GM19328 (cell line): Measurements from ENCODE around the gene CITED1.
"Not testable (repeated sequence)": the region's sequence is repeated elsewhere in the genome, so short reads cannot be mapped to it uniquely, and the experiment has no call there.

Experiments
- ATAC-seq: cut with Tn5 transposase; IDR thresholded peaks from one replicate; pipeline ENCODE4 v1.9.1; 2021; ENCODE audit warnings: mild to moderate bottlenecking, moderate library complexity; ENCODE audit not compliant: unreplicated experiment

Gene CITED1, protein sequence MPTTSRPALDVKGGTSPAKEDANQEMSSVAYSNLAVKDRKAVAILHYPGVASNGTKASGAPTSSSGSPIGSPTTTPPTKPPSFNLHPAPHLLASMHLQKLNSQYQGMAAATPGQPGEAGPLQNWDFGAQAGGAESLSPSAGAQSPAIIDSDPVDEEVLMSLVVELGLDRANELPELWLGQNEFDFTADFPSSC

DNA sequence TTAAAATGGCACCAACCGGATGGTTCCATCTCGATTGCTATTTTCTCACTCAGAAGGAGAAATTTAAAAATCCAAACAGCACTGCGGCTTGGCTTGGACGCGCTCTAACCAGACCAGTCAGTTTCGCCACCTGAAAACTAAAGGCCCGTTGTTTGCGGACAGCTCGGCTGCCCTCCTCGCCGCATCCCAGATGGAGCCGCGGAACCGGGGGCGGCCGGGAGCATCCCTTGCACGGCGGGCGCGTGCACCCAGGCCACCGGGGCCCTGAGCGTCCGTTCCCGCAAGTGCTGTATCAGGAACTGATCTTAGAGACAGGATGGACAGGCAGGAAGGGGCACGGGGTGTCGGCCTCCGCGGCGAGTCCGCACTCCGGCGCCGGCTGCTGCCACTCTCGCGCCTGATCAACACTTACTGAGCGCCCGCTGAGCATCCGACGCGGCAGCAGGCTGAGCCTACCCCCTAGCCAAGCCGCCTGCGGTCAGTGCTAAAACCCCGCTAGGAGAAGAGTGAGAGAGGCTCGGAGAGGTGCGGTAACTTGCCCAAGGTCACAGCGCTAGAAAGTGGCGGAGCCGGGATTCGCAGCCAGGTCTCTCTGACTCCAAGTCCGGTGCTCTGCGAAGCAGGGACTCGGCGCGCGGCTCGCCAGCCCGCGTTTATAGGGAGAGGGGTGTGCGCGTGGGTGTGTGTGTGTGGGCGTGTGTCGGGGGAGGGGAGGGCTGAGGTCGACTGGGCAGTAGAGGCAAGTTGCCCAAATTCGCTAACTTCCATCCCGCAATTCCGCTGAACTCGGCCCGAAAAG lies at the start of gene CITED1:
Gene CITED1, minus strand, starts transcription at position 629 of the 799 bp plus-strand sequence. CDS start 3,045 bp downstream, outside the sequence.
- ATAC-seq: no peak

DNA sequence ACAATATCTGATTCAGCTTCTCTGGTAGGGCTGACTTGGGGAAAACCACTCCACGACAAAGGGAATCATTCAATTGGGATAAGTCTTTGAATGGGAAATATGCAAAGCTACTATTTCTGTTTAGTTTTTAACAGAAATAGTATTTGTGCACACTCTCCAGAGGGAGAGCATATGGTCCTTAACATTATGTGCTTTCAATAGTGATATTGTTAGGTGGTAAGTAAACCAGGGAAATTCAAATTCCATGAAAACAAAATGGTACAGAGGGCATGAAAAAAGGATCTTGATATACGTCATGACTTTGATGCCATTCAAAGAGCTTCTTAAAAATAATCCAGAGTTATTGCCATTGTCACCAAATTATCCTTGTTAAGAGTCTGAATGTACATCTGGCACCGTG lies 47.1 kb upstream of the CITED1 start:
- no peak for ATAC-seq

DNA sequence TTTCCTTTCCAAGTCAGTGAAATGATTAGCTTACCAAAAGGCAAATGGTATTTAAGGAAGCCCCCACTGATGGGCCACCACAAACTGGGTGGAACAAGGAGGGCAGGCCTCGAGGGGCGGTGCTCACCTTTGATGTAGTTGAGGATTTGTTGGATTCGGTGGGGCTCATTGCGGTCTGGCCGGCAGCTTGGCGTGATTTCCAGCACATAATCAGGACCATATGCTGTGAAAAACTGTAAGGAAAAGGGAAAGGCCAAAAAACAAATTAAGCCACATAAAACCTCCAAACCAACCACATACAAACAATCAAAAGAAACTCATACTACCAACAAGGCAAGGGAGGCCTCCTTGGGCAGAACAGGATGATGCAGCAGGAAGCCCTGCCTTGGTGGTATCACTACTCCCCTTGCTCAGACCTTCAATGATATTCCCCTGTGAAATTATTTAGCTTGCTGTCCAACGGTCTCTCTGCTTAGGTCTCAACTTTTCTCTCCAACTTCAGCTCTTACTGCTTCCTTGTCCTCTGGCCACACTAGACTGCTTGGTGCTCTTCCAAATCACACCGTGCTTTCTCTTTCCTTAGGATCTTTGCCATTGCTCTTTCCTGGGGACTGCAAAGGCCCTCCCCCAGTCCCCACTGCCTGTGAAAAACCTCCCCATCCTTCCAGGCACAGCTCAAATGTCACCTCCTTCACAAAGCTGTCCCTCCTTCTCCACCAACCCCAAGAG lies 46.1 kb upstream of the CITED1 start:
- no peak for ATAC-seq

DNA sequence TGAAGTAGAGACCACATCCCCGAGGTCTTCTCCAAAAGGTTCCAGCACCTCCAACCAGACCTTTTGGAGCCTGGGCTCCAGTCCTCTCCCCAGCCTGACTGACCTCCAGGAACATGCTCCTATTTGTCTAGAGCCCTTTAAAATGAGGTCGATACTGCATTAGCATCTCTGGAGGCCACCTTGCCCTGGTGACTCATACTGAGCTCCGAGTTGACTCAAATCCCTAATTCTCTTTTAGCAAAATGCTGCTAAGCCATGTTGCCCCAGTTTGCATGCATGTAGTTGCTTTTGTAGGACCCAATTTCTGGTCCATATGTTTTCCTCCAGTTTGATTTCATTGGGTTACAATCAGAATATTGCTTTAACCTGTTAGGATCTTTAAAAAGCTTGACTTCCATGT lies 43.5 kb upstream of the CITED1 start:
- ATAC-seq: peak; percentile 84

DNA sequence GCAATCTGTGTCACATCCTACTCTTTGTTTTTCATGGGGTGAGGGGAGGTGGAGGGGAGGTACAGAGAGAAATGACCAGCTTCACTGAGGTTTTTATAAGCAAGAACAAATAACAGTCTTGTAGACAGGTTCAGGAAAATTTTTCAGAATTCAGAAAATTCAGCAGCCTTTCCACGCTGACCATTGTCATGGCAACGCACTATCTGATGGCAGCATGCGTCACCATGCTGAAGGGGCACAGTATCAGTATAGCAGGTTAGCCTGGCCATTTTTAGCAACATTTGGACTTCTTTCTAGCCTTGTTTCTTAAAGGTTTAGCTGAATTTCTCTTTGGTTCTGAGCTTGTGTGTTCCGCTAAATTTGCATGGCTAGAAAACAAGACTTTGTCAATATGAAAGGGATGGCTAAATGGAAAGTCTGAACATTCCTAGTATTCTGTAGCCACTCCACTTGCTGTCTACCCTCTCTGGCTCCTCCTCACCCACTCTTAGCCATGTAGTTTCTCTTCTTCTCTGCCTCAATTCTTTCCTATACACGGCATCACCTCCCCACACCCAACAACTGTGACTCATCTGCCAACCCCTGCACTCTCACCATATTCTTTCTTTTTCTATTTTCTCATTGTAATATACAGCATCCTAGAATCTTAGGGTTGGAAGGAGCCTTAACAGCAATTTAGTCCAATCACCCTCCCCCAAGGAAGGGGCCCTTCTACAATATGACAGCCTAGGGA lies 42.7 kb upstream of the CITED1 start:
- no peak for ATAC-seq

DNA sequence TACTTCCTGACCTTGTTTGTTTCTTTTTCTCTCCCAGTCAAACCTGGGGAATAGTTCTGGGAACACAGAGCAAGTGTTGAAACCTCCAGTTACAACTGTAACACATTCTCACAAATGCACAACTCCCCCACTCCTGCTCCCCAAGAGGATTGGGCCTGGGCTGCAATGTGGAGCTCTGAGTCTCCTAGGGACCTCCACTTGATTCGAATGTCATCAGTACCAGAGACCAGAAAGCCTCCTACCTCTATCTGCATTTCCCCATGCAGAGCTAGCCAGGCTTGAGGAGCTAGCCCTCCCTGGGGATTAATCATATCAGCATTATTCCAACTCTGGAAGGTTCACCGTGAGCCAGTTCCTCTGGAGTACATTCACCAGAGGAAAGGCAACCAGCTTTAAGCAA lies 41.7 kb upstream of the CITED1 start:
- ATAC-seq: no peak

DNA sequence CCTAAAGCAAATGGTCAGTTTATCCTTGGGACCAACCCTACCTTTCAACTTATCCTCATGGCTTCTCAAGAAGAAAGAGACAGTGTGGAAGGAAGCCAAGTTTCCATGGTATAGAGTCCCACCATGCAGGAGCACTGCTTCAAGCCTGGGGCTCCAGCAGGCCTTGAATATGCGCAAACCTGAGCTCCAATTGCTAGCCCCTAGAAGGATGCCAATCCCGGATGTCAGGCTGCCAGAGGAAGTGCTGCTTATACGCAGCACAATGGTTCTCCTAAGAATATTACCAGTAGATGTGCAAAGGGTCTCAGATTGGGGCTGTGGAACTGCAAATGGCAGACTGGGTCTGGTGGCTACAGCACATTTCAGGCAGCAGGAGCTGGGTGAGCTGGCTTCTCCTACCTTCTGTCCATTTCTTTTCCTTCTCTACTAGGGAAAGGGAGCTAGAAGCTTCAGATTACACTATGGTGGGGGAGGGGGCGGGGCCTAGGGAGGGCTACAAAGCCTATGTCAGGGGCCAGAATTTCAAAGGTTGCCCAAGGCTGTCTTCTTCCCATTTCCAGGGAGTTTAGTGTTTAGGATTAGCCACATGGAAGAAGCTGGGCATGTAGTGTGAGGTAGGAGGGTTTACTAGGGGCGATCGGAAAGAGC lies 40.7 kb upstream of the CITED1 start:
- ATAC-seq: no peak

DNA sequence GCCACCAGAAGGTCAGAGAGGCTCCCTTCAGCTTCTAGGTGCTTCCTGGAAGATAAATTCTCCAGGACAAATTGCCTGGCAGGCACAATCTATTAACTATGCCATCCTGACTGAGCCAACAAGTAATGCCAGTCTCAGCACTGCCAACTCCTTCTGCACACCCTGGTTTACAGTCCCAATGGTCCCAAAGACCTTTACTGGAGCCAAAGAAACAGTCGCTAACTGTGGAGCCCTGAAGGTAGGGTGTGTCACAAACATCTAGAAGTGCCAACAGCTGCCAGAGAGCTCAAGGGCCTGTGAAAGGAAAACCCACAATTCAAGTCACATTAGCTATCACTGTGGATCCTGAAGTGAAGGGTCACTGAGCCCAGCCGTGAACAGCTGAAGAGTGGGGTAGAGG lies 34.9 kb upstream of the CITED1 start:
- ATAC-seq: no peak

DNA sequence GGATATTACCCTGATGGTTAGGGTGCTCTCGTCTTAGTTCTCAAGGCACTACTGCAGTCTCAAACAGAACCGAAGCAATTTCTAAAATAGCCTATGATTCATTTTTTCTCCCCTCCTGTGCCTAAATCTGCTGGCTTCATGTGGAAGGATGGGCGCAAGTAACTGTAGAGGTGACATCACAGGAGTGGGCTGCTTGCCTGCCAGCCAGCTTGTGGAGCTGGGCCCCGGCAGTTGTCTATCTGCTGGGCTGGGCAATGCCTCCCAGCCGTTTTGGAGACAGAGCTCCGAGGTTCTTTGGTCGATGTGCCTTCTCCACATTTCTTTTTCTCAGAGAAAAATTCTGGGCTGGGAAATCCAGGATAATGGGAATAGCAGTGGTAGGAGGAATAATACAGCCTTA lies 34.3 kb upstream of the CITED1 start:
- no peak for ATAC-seq

DNA sequence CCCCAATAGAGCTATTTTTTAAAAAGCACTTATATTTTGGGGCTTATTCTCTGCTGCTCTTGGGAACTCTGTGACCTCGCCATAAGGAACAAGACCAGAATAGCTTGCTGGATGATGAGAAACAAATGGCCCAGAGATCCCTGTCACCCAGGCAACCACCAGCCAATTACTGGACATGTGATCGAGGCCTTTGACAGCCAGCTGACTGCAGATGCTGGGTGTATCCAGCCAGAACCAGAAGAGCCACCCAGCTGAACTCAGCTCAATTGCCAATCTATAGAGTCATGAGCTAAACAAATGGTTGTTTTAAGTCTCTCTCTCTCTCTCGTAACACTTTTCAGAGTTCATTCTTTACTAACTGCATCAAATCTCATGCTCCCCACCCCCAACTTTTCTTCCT lies 24.4 kb upstream of the CITED1 start:
- no peak for ATAC-seq

DNA sequence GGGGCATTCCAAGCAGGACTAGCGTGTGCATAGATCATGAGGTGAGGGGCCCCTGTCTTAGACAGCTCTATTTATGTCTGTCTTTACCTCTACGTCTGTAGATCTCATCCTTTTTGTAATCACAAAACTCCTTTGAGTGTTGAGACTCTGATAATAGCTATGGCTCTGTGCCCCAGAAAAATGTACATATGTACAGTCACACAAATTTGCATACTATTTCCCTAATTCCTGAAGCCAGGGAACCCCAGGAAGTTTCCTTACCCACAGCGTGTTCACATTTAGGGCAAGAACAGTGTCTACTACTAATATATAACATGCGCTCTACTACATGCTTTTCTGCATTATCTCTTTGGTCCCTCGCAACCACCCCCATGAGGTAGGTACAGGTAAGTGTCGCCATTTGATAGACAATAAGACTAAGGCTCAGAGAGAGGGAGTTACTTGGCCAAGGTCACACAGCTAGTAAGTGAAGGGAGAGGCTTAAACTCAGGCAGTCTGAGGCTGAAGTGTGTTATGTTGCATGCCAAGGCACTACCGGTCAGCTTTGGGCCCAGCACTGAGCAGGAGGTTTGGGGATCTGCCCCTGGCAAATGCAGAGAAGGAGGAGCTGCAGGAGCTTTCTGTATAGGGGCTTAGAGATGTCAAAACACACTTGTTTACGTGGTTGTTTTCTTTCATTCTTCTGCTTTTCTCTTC lies 21.0 kb upstream of the CITED1 start:
- no peak for ATAC-seq

DNA sequence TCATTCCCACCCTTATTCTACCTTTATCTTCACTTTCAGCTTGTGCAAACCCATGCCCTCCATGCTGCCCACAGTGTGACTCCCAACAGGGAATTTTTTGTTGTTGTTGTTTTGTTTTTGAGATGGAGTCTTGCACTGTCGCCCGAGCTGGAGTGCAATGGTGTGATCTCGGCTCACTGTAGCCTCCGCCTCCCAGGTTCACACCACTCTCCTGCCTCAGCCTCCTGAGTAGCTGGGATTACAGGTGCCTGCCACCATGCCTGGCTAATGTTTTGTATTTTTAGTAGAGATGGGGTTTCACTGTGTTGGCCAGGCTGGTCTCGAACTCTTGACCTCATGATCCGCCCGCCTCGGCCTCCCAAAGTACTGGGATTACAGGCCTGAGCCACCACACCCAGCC lies 13.9 kb upstream of the CITED1 start:
- ATAC-seq: not testable (repeated sequence)

DNA sequence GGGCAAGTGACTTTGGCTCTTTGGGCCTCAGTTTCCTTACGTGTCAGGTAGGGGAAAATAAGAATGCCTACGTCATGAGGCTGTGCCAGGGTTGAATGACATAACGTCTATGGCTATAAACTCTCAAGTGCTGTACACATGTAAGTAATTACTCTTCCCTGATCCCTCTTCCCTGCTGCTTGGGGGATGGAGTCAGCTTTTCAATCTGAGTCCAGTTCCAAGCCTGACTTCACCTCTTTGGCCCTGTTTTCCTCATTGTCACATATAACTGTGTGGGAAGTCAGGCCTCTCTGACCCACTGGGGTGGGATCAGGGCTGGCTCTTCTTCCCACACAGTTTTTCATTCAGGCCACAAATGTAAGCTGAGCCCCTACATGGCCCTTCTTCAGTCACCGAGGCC lies 11.4 kb upstream of the CITED1 start:
- no peak for ATAC-seq

DNA sequence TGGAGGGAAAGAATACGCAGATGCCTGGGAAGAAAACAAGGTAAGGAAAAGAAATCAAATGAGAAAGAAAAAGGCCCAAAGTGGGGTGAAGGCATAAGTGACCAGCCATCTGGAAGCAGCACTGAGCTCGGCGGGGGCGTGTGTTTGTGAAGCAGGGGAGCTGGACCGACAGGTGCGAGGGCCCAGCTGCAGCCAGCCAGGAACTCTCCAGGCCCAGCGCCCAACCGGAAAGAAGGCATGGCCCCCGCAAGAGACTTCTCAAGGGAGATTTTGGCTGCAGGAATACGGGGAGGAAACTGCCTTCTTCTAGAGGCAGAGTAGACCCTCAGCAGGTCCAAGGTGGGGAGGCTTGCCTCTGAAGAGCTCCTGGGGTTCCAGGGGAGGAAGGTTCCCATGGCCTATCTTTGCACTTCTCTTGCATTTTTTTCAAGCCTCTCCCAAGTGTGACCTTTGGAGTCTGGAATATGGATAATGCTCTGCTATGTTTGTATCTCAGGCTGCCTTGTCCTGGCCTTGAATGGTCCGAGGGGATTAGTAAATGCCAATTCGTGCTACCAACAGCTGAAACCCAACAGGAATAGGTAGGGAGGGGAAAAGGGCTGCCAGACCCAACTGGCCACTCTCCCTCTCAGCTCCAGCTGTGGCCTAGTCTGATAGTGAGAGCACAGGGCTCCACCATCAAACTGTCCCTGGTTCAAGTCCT lies 10.8 kb upstream of the CITED1 start:
- ATAC-seq: no peak

DNA sequence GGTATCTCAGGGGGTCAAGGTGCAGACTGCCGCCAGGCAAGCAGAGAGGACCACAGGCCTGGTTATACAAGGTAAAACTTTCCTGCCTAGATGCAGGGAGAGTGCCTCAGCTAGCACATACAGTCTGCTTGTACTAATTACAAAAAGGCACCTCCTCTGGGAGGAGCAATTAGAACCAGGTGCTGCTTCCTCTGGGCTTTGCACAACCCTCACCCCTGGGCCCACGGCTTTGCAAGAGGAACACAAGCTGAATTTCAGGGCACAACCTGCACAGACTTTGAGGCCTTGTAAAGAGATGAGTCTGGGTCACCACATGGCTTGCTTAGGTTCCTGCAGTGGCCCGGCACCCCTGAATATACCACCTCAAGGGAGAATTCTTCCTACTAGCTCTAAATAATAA lies 9.2 kb upstream of the CITED1 start:
- ATAC-seq: no peak

DNA sequence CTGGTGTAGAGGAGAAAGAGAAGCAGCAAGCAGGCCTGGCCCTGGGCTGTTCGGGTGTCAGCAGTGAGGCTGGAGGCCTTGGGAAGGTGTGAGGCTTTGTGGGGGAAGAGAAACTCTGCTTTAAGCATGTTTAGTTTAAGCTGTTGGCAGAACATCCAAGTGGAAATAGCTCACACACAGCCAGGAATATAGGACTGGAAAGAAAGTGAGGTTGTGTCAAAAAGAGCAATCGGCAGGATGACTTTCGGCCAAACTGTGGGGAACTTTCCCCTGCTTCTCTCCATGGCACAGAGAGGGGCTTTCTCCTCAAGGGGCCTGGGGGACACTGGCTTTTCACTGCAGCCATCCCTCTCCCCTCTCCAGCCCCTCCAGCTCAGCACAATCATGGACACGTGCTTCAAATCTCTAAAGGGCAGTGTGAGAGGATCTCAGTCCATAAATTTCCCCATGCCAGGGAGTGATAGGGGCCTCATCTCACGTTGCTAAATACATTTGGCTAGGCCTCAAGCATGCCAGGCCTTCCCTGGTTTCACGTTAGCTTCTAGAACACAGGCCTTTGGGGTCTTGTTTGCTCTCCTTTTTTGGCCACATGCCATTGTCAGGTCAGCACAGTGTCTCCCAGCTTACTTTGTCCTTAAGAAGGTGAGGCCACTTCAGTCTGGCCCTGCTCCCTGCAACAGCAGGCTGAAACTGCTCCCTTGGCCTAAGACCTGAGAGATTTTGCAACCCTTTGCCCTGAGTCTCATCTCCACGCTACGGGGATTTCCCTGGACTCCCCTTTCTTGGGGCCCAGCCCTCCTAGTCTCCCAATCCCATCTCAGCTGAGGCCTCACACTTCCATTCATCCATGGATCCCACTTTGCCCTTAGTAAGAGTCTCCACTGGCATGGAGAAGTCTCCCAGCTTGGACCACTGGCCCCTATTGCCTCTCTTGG lies 8.3 kb upstream of the CITED1 start:
- ATAC-seq: no peak

DNA sequence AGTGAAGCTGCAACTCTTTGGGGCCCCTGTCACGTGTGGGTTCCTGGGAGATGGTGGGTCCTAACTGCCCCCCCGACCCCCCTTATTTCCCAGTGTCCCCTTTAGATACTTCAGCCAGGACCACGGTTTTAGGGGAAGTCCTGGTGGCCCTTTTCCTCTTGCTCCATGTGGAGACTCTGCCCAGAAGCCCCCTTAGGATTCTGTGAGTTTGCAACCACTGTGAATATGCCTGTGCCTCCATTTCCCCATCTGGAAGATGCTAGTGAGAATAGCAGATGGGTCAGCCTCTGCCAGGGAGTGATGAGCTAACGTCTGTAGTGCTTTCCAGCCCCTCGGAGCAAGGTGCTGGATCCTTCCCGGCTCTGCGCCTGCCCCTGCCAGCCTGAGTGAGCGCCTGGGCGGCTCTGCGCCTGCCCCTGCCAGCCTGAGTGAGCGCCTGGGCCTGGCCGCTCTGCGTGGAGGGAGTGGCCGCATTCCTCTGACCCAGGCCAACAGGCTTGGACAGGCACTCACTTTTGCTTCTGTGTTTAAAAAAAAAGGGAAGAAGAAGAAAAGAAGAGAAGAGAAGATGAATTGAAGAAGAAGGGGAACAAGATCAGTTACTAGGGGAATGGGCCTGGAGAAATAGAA lies 6.7 kb upstream of the CITED1 start:
- no peak for ATAC-seq
